Sigmoid colon (tissue), 7 donors: ENCODE measurements around the gene SHC3. TPM values are rescaled to one million over a fixed set of nuclear protein-coding genes. Genes with fewer than 3 reads are reported as not detected.

Experiments
- DNase-seq: peaks from one replicate; pipeline ENCODE4 v3.0.0-alpha.2; 2019
- H3K27ac ChIP-seq, 4 donors: fragments of 200-600 bp; sonication (generic); one replicate each; pipeline ENCODE4 v1.5.1; 2016 to 2019; ENCODE audit warnings: mild to moderate bottlenecking in 1 of 4
- H3K27me3 ChIP-seq, 3 donors: fragments of 200-600 bp; sonication (generic); one replicate each; pipeline ENCODE4 v1.5.1; 2019; ENCODE audit warnings: mild to moderate bottlenecking in 1 of 3
- H3K36me3 ChIP-seq, 4 donors: fragments of 200-600 bp; sonication (generic); one replicate each; pipeline ENCODE4 v1.5.1; 2016 to 2019
- H3K4me1 ChIP-seq, 4 donors: fragments of 200-600 bp; sonication (generic); one replicate each; pipeline ENCODE4 v1.5.1; 2017 to 2019
- H3K4me3 ChIP-seq, 4 donors: fragments of 200-600 bp; sonication (generic); one replicate each; pipeline ENCODE4 v1.5.1; 2017 to 2019; ENCODE audit warnings: mild to moderate bottlenecking in 2 of 4, moderate library complexity in 1 of 4
- H3K9me3 ChIP-seq, 4 donors: fragments of 200-600 bp in 3 of 4; sonication (generic) in 3 of 4; one replicate each; pipeline versions ENCODE4 v1.5.1 to v1.6.1; 2013 to 2019
- EP300 ChIP-seq, 4 donors: sonication (generic); formaldehyde crosslinking; IDR thresholded peaks; one replicate each; pipeline ENCODE4 v1.6.1; 2017; ENCODE audit warnings: antibody characterized with exemption in 4 of 4
- POLR2A ChIP-seq, 2 donors: fragments of 450-650 bp; IDR thresholded peaks; one replicate each; pipeline ENCODE4 v1.6.1; 2016; ENCODE audit warnings: antibody characterized with exemption in 2 of 2, mild to moderate bottlenecking in 2 of 2, moderate library complexity in 2 of 2
- POLR2AphosphoS5 ChIP-seq, 4 donors: sonication (generic); formaldehyde crosslinking; IDR thresholded peaks; one replicate each; pipeline ENCODE4 v1.6.1; 2017; ENCODE audit warnings: antibody characterized with exemption in 4 of 4
- WGBS, 2 donors: extraction: QIAGEN DNeasy Blood & Tissue Kit; methylation state at CpG; one replicate each; pipeline ENCODE4 v1.1.7; 2013; 5-methylcytosine and 5-hydroxymethylcytosine counted together
- intact Hi-C: fragments of 100-400 bp; cut with DNase I; formaldehyde crosslinking; loops from one replicate; pipeline ENCODE4 v1.15.1; 2023
- polyA plus RNA-seq, 3 donors: library from polyadenylated mRNA; stranded (reverse); fragments of 200-250 nt; gene quantifications; one replicate each; pipeline ENCODE4 v1.2.3, GENCODE V29; 2013
- total RNA-seq, 4 donors: library from RNA; depleted of rRNA; stranded (reverse); fragments of >200 nt; gene quantifications; one replicate each; pipeline ENCODE4 v1.1.0, GENCODE V29; 2016
- TF ChIP-seq, protein P1 (sequence below), 4 experiments: fragments of 450-650 bp in 3 of 4; fragments of 200-600 bp in 1 of 4; IDR thresholded peaks; one replicate each; pipeline ENCODE4 v1.5.1; 2016 to 2019; ENCODE audit warnings: antibody characterized with exemption in 4 of 4, mild to moderate bottlenecking in 3 of 4, moderate library complexity in 2 of 4
- donor health status: healthy with polysubstance abuse.
- donor health status: Bipolar disorder and iron deficiency.
- donor health status: healthy.

SHC3 gene
- total and polyA plus RNA-seq, 7 donors = 0.32 to 14.7 (median 2.1) TPM; not detected in 1

DNA sequence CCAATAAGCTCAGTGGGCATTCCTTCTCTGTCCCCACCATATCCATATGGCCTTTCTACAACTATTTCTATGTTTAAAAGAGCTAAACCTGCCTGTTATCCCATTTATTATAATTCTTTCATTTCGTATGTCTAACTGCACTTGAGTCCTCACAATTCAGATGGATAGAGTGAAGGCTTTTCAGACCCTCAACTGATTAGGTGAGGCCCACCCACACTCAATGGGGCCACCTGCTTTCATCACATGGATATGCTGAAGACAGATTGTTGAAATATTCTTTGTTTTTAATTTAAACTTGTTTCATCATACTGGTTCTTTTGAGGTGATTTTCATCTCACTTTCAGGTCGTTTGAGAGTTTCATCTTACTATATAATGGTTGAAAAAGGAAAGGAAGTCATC is 193.0 kb downstream of the SHC3 start:
- Histone ChIP-seq H3K36me3 (no peaks in the 10 kb centered on the region), H3K9me3 (no peaks in the 10 kb centered on the region), H3K4me1 (peaks cover 0 to 18% (median 3%) of the 10 kb centered on the region in 4 donors), H3K27me3 (no peaks in the 10 kb centered on the region), H3K27ac (no peak overlapping the region), H3K4me3 (no peak overlapping the region)
- no peak for DNase-seq
- intact Hi-C loops = no loop called here
- TF ChIP-seq POLR2AphosphoS5 (IDR thresholded peaks at IDR 0.05) = no peak
- TF ChIP-seq POLR2A (IDR thresholded peaks at IDR 0.05) = no peak
- no peak for TF ChIP-seq EP300 (IDR thresholded peaks at IDR 0.05)
- TF ChIP-seq, protein P1, sequence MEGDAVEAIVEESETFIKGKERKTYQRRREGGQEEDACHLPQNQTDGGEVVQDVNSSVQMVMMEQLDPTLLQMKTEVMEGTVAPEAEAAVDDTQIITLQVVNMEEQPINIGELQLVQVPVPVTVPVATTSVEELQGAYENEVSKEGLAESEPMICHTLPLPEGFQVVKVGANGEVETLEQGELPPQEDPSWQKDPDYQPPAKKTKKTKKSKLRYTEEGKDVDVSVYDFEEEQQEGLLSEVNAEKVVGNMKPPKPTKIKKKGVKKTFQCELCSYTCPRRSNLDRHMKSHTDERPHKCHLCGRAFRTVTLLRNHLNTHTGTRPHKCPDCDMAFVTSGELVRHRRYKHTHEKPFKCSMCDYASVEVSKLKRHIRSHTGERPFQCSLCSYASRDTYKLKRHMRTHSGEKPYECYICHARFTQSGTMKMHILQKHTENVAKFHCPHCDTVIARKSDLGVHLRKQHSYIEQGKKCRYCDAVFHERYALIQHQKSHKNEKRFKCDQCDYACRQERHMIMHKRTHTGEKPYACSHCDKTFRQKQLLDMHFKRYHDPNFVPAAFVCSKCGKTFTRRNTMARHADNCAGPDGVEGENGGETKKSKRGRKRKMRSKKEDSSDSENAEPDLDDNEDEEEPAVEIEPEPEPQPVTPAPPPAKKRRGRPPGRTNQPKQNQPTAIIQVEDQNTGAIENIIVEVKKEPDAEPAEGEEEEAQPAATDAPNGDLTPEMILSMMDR (IDR thresholded peaks at IDR 0.05) = no peak
- 56 to 78% methylated on average over 2 of the region's 2 CpGs for WGBS, 2 donors

DNA sequence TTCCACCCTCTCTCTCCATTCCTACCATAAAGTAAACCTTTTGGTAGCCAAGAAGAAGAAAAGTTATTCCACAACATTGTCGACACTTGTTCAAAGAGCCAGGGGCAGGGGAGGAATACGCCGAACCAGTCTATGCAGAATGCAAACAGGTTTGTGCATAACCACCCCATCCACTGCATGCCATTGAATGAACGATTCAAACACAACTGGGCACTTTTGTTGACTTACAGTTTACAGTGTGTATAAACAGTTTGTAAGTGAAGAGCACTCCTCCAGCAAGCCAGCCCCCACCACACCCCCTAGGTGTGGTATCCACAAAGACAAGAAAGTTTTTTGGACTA is 194.1 kb downstream of the SHC3 start:
- no peaks in the 10 kb centered on the region for H3K9me3 ChIP-seq
- WGBS, 2 donors = 19 to 66% methylated on average over 4 of the region's 4 CpGs
- H3K4me3 ChIP-seq = no peak overlapping the region
- peaks cover 0 to 17% (median 2%) of the 10 kb centered on the region in 4 donors for H3K4me1 ChIP-seq
- intact Hi-C loops = no loop called here
- peak overlapping the region in 1 of 4 donors; percentile 6 for H3K27ac ChIP-seq
- DNase-seq = no peak
- H3K36me3 ChIP-seq = no peaks in the 10 kb centered on the region
- TF ChIP-seq, protein P1 (IDR thresholded peaks at IDR 0.05) = no peak
- TF ChIP-seq POLR2AphosphoS5 (IDR thresholded peaks at IDR 0.05) (no peak), EP300 (IDR thresholded peaks at IDR 0.05) (no peak), POLR2A (IDR thresholded peaks at IDR 0.05) (no peak)
- H3K27me3 ChIP-seq = no peaks in the 10 kb centered on the region

DNA sequence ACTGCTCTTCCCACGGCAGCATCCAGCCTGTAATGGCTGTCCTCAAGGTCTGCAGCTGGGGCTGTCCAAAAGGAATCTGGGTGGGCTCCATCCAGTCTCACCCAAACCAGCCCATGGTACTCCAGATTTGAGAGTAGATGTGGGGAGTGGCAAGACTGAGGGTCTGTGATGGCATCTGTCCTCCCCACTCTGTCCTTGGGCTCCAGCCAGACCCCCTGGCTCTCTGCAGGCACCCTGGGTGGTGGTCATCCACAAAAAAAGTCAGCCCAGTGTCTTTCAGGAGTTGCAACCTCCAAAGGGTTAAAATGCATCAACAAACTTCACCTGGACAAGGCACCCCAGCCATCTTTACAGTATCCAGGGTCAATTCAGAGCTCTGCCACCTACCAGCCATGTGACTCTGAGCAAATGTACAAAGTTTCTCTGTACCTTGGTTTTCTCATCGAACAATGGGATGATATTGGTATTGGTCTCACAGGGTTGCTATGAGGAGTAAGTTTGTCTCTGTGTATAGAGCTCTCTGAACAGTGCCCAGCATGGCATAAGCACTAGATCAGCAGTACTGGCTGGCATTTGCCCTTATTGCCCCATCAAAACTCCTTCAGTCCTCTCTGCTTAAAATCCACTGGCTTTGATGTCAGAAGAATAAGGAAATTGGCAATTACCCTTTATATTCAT is 194.6 kb downstream of the SHC3 start:
- Histone ChIP-seq H3K4me3 (no peak overlapping the region), H3K27ac (peak overlapping the region in 1 of 4 donors; percentile 11), H3K27me3 (no peaks in the 10 kb centered on the region), H3K36me3 (no peaks in the 10 kb centered on the region), H3K4me1 (peaks cover 0 to 12% (median 2%) of the 10 kb centered on the region in 4 donors), H3K9me3 (no peaks in the 10 kb centered on the region)
- no peak for DNase-seq
- 64 to 80% methylated on average over 2 of the region's 2 CpGs for WGBS, 2 donors
- TF ChIP-seq POLR2AphosphoS5 (IDR thresholded peaks at IDR 0.05) (no peak), POLR2A (IDR thresholded peaks at IDR 0.05) (no peak), EP300 (IDR thresholded peaks at IDR 0.05) (no peak)
- TF ChIP-seq, protein P1 (IDR thresholded peaks at IDR 0.05) = no peak
- intact Hi-C loops = no loop called here

DNA sequence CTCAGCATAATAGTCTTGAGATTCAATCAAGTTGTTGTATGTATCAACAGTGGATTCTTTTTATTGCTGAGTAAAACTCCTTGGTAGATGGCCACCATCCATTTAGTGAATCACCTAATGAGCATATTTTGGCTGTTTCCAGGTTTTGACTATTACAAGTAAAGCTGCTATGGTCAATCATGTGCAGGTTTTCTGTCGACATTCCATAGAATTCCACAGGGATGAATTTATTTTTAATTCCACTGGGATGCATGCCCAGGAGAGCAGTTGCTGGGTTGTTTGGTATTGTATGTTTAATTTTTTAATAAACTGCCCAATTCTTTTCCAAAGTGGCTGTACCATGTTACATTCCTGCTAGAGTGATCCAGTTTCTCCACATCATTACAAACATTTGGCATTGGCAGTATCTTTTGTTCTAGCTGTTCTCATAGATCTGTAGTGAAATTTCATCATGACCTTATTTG is 197.8 kb downstream of the SHC3 start:
- no peaks in the 10 kb centered on the region for H3K36me3 ChIP-seq
- TF ChIP-seq EP300 (IDR thresholded peaks at IDR 0.05) (no peak), POLR2A (IDR thresholded peaks at IDR 0.05) (no peak), POLR2AphosphoS5 (IDR thresholded peaks at IDR 0.05) (no peak)
- TF ChIP-seq, protein P1 (IDR thresholded peaks at IDR 0.05) = no peak
- no peaks in the 10 kb centered on the region for H3K9me3 ChIP-seq
- WGBS, 2 donors = 64 to 73% methylated on average over 1 of the region's 1 CpG
- intact Hi-C loops = no loop called here
- H3K27ac ChIP-seq = peak overlapping the region in 1 of 4 donors; percentile 64
- peaks cover 0 to 21% (median 11%) of the 10 kb centered on the region in 4 donors for H3K4me1 ChIP-seq
- no peak overlapping the region for H3K4me3 ChIP-seq
- no peaks in the 10 kb centered on the region for H3K27me3 ChIP-seq
- DNase-seq = no peak
